HepG2 (cell line): ENCODE data around the gene ANKRA2.

Source experiments
- POLR2A ChIP-seq, 2 experiments: IDR thresholded peaks; 2 replicates each; pipeline ENCODE4 v1.6.1; 2011; ENCODE audit warnings: low read depth in 2 of 2, low read length in 2 of 2, mild to moderate bottlenecking in 1 of 2, moderate library complexity in 1 of 2; ENCODE audit not compliant: insufficient read depth in 1 of 2
- ZNF335 ChIP-seq: sonication (generic); formaldehyde crosslinking; IDR thresholded peaks from 2 replicates; pipeline ENCODE4 v1.4.0; 2020; ENCODE audit warnings: missing genetic modification reagents
- TF ChIP-seq, protein P1 (sequence below): sonication (generic); formaldehyde crosslinking; IDR thresholded peaks from 2 replicates; pipeline ENCODE4 v1.5.0; 2020; ENCODE audit warnings: mild to moderate bottlenecking, missing genetic modification reagents, moderate library complexity
- TF ChIP-seq, protein P2 (sequence below): sonication (generic); formaldehyde crosslinking; IDR thresholded peaks from 2 replicates; pipeline ENCODE4 v1.4.0; 2020; ENCODE audit warnings: missing genetic modification reagents

DNA sequence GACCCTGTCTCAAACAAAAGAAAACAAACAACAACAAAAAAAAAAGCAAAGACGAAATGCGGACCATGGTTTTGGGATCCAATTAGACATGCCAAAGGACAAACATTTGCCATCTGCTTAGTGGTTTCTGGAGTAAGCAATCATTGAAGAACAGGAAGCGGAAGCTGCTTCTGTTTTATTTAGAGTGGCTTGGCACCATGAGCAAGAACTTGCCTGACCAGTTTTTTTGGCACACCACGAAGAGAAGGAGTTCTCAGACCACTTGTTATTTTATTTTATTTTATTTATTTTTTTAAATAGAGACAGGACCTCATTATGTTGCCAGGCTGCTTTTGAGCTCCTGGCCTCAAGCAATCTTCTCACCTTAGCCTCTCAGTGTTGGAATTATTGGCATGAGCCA, 50.2 kb downstream of the ANKRA2 start:
- TF ChIP-seq ZNF335 (CRISPR knock-in tag) (no peak), POLR2A (IDR thresholded peaks at IDR 0.05; ENCODE audit: insufficient read depth in 1 of 2, low read depth in 2 of 2, low read length in 2 of 2) (no peak)
- TF ChIP-seq, protein P1, sequence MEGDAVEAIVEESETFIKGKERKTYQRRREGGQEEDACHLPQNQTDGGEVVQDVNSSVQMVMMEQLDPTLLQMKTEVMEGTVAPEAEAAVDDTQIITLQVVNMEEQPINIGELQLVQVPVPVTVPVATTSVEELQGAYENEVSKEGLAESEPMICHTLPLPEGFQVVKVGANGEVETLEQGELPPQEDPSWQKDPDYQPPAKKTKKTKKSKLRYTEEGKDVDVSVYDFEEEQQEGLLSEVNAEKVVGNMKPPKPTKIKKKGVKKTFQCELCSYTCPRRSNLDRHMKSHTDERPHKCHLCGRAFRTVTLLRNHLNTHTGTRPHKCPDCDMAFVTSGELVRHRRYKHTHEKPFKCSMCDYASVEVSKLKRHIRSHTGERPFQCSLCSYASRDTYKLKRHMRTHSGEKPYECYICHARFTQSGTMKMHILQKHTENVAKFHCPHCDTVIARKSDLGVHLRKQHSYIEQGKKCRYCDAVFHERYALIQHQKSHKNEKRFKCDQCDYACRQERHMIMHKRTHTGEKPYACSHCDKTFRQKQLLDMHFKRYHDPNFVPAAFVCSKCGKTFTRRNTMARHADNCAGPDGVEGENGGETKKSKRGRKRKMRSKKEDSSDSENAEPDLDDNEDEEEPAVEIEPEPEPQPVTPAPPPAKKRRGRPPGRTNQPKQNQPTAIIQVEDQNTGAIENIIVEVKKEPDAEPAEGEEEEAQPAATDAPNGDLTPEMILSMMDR: no peak
- TF ChIP-seq, protein P2, sequence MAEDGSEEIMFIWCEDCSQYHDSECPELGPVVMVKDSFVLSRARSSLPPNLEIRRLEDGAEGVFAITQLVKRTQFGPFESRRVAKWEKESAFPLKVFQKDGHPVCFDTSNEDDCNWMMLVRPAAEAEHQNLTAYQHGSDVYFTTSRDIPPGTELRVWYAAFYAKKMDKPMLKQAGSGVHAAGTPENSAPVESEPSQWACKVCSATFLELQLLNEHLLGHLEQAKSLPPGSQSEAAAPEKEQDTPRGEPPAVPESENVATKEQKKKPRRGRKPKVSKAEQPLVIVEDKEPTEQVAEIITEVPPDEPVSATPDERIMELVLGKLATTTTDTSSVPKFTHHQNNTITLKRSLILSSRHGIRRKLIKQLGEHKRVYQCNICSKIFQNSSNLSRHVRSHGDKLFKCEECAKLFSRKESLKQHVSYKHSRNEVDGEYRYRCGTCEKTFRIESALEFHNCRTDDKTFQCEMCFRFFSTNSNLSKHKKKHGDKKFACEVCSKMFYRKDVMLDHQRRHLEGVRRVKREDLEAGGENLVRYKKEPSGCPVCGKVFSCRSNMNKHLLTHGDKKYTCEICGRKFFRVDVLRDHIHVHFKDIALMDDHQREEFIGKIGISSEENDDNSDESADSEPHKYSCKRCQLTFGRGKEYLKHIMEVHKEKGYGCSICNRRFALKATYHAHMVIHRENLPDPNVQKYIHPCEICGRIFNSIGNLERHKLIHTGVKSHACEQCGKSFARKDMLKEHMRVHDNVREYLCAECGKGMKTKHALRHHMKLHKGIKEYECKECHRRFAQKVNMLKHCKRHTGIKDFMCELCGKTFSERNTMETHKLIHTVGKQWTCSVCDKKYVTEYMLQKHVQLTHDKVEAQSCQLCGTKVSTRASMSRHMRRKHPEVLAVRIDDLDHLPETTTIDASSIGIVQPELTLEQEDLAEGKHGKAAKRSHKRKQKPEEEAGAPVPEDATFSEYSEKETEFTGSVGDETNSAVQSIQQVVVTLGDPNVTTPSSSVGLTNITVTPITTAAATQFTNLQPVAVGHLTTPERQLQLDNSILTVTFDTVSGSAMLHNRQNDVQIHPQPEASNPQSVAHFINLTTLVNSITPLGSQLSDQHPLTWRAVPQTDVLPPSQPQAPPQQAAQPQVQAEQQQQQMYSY (CRISPR knock-in tag): no peak
